ENCODE data around the gene MRPS2. TPM values are rescaled to one million over a fixed set of nuclear protein-coding genes. Genes with fewer than 3 reads are reported as not detected.

MRPS2 gene
- total and polyA plus RNA-seq, 9 of the 15 experiments (the other 6 are each of a cell fraction or from before 2014, with no cell fraction given): 8.0 to 167 (median 81.3) TPM

GRCh38 chr9:135478829-135479468 is 21.5 kb upstream of the MRPS2 start (continued):
- TF ChIP-seq CHD7 (IDR thresholded peaks at IDR 0.05; ENCODE audit: low read depth, low read length) (no peak), TAF7 (tag; IDR thresholded peaks at IDR 0.05) (no peak), RAD51 (IDR thresholded peaks at IDR 0.05; ENCODE audit: borderline replicate concordance, low read depth) (peak; percentile 63), ZBTB7A (IDR thresholded peaks at IDR 0.05; ENCODE audit: borderline replicate concordance, control insufficient read depth, low read depth, low read length) (peak; percentile 82; the same call in 1 of the 2 replicates), RBFOX2 (IDR thresholded peaks at IDR 0.05; ENCODE audit: low read depth, low read length) (peak; percentile 68), ZSCAN29 (IDR thresholded peaks at IDR 0.05) (no peak), ARID3B (CRISPR knock-in tag; IDR thresholded peaks at IDR 0.05; ENCODE audit: borderline replicate concordance) (no peak), SRSF1 (IDR thresholded peaks at IDR 0.05; ENCODE audit: low read depth, low read length) (no peak), SRSF7 (optimal IDR thresholded peaks at IDR 0.05; ENCODE audit: low read depth, low read length) (no peak), L3MBTL2 (IDR thresholded peaks at IDR 0.05) (peak; percentile 82), HBP1 (CRISPR knock-in tag; IDR thresholded peaks at IDR 0.05) (no peak), HNRNPLL (IDR thresholded peaks at IDR 0.05; ENCODE audit: low read depth, low read length, poor library complexity, severe bottlenecking) (no peak), SREBF2 (CRISPR knock-in tag; IDR thresholded peaks at IDR 0.05) (no peak), POLR2G (IDR thresholded peaks at IDR 0.05; ENCODE audit: low read depth, low read length) (peak; percentile 74)
